Psoas muscle (tissue), 8 donors: Measurements from ENCODE around the gene STRN. TPM values are rescaled to one million over a fixed set of nuclear protein-coding genes. Genes with fewer than 3 reads are reported as not detected.

ENCODE experiments used
- ATAC-seq, 4 donors: fragments of 200-7000 bp; cut with Tn5 transposase; one replicate each; pipeline ENCODE4 v1.9.1; 2020; ENCODE audit warnings: moderate library complexity in 3 of 4, mild to moderate bottlenecking in 2 of 4
- DNase-seq, 2 donors: peaks; one replicate each; pipeline ENCODE4 v3.0.0-alpha.2; 2020
- H3K27ac ChIP-seq: fragments of 200-600 bp; one replicate; pipeline ENCODE4 v1.8.0; 2022
- H3K27me3 ChIP-seq, 3 donors: fragments of 200-600 bp in 1 of 3; one replicate each; pipeline versions ENCODE4 v1.6.1 to v1.8.0; 2013 to 2022; ENCODE audit warnings: low read length in 2 of 3, mild to moderate bottlenecking in 2 of 3, moderate library complexity in 1 of 3; ENCODE audit not compliant: insufficient read depth in 3 of 3
- H3K36me3 ChIP-seq, 2 donors: fragments of 200-600 bp in 1 of 2; one replicate each; pipeline versions ENCODE4 v1.6.1 to v1.8.0; 2013 to 2022; ENCODE audit warnings: low read depth in 1 of 2, mild to moderate bottlenecking in 1 of 2, moderate library complexity in 1 of 2; ENCODE audit not compliant: insufficient read depth in 1 of 2
- H3K4me1 ChIP-seq: fragments of 200-600 bp; one replicate; pipeline ENCODE4 v1.8.0; 2022
- H3K4me3 ChIP-seq: fragments of 200-600 bp; one replicate; pipeline ENCODE4 v1.8.0; 2022; ENCODE audit warnings: mild to moderate bottlenecking
- H3K9me3 ChIP-seq: fragments of 200-600 bp; one replicate; pipeline ENCODE4 v1.8.0; 2022
- CTCF ChIP-seq: fragments of 200-600 bp; IDR thresholded peaks from one replicate; pipeline ENCODE4 v1.8.0; 2022; ENCODE audit warnings: antibody characterized with exemption
- WGBS, 3 donors: extraction: QIAGEN DNeasy Blood & Tissue Kit; methylation state at CpG; one replicate each; pipeline versions ENCODE4 v1.1.6 to v1.1.7; 2013; 5-methylcytosine and 5-hydroxymethylcytosine counted together
- intact Hi-C, 2 donors: fragments of 100-400 bp; cut with DNase I; formaldehyde crosslinking; loops; one replicate each; pipeline versions ENCODE4 v1.11.0 to v1.14.2; 2022
- polyA plus RNA-seq, 3 donors: library from polyadenylated mRNA; stranded (reverse); fragments of 200-250 nt; gene quantifications; one replicate each; pipeline ENCODE4 v1.2.3, GENCODE V29; 2013
- total RNA-seq, 4 donors: library from RNA; stranded (reverse); fragmentation: NEBNext Ultra II Directional in 2 of 4; extraction: Animal tissue kit (Norgen Biotek cat#: 25700) in 2 of 4; gene quantifications; one replicate each; pipeline versions ENCODE4 v1.2.1 to v1.2.4, GENCODE V29; 2021 to 2023
- donor health status: healthy with polysubstance abuse.
- donor health status: DM: no; HTN: no; CAD: no; lungs with moderate emphysema.
- donor health status: Bipolar disorder and iron deficiency.
- donor health status: healthy.
- donor health status: DM: yes; HTN: yes; CAD: no.
- donor health status: DM: no; HTN: no; CAD: no.
- donor health status: DM: no; HTN: no; CAD: no.
- donor health status: DM: yes; HTN: yes; CAD: no.

Gene STRN
- total and polyA plus RNA-seq, 7 donors, result 12.7 to 48.5 (median 29.1) TPM

- intact Hi-C loops, result no loop called here
- TF ChIP-seq CTCF, result no peak
- H3K27ac ChIP-seq, result no peak overlapping the region
- ATAC-seq (no peak), DNase-seq (no peak)
- WGBS, 3 donors, result 97 to 98% (median 97%) methylated on average over 2 of the region's 2 CpGs
- H3K27me3 ChIP-seq, result no peaks in the 10 kb centered on the region
- no peak overlapping the region for H3K4me3 ChIP-seq
- no peaks in the 10 kb centered on the region for H3K9me3 ChIP-seq
- H3K4me1 ChIP-seq, result no peaks in the 10 kb centered on the region
- peaks cover 4 to 96% of the 10 kb centered on the region in 2 donors for H3K36me3 ChIP-seq
Measured at GRCh38 chr2:36855429-36855828, 110.9 kb downstream of the STRN start.

GRCh38 chr2:36854241-36854640, 112.1 kb downstream of the STRN start:
- intact Hi-C loops, result no loop called here
- no peak for TF ChIP-seq CTCF
- ATAC-seq (no peak), DNase-seq (no peak)
- Histone ChIP-seq H3K27me3 (no peaks in the 10 kb centered on the region), H3K9me3 (no peaks in the 10 kb centered on the region), H3K4me3 (no peak overlapping the region), H3K4me1 (no peaks in the 10 kb centered on the region), H3K27ac (no peak overlapping the region), H3K36me3 (peaks cover 4 to 96% of the 10 kb centered on the region in 2 donors)
- WGBS, 3 donors, result 77 to 87% (median 82%) methylated on average over 2 of the region's 2 CpGs

GRCh38 chr2:36849265-36849664, 117.1 kb downstream of the STRN start:
- Histone ChIP-seq H3K4me1 (no peaks in the 10 kb centered on the region), H3K9me3 (no peaks in the 10 kb centered on the region), H3K27me3 (no peaks in the 10 kb centered on the region), H3K36me3 (peaks cover under 1 to 74% of the 10 kb centered on the region in 2 donors), H3K27ac (no peak overlapping the region), H3K4me3 (no peak overlapping the region)
- DNase-seq (no peak), ATAC-seq (no peak)
- no peak for TF ChIP-seq CTCF
- intact Hi-C loops, result no loop called here
- 96 to 98% (median 98%) methylated on average over 8 of the region's 8 CpGs for WGBS, 3 donors

- no peaks in the 10 kb centered on the region for H3K9me3 ChIP-seq
- H3K36me3 ChIP-seq, result peaks cover 0 to 33% of the 10 kb centered on the region in 2 donors
- no peaks in the 10 kb centered on the region for H3K27me3 ChIP-seq
- ATAC-seq (no peak), DNase-seq (no peak)
- no peak for TF ChIP-seq CTCF
- no peak overlapping the region for H3K27ac ChIP-seq
- no peak overlapping the region for H3K4me3 ChIP-seq
- intact Hi-C loops, result no loop called here
- H3K4me1 ChIP-seq, result no peaks in the 10 kb centered on the region
Measured at GRCh38 chr2:36843838-36844237, 122.5 kb downstream of the STRN start.

GRCh38 chr2:36839976-36840617, 126.2 kb downstream of the STRN start:
- ATAC-seq, result no peak
- H3K4me3 ChIP-seq, result no peak overlapping the region
- TF ChIP-seq CTCF, result no peak
- no peaks in the 10 kb centered on the region for H3K27me3 ChIP-seq
- no peak overlapping the region for H3K27ac ChIP-seq
- intact Hi-C loops, result no loop called here
- peaks cover 0 to 14% of the 10 kb centered on the region in 2 donors for H3K36me3 ChIP-seq
- no peaks in the 10 kb centered on the region for H3K9me3 ChIP-seq
- H3K4me1 ChIP-seq, result no peaks in the 10 kb centered on the region
- whole genome bisulfite sequencing, 3 donors, result 71 to 75% (median 72%) methylated on average over 4 of the region's 4 CpGs
- no peak for DNase-seq
